ENCODE results near the gene FGF8. TPM values are rescaled to one million over a fixed set of nuclear protein-coding genes. Genes with fewer than 3 reads are reported as not detected.

FGF8 gene
- total and polyA plus RNA-seq, 4 donors, result 0.42 TPM; not detected in 3

DNA sequence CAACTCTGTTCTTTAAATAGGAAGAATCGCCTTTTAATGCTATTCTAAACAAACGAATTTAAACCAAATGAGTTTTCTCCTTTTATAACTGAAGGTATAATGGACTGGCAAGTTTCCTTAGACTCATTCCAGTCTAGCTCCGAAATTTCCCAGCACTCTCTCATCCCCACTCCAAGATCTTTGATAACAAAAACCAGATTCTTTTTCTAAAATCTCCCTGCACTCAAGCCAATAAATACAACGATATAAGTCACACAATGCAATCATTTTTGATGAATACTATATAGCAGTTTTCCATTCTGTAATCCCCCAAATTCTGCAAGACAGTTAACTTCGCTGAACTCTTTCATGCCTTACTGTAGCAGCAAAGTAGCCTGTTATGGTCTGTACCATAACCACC is 40.5 kb upstream of the FGF8 start:
- Histone ChIP-seq H3K36me3 (ENCODE audit: control insufficient read depth in 4 of 4, insufficient read depth in 3 of 4, low read depth in 1 of 4, low read length in 3 of 4) (peaks cover 0 to 5% (median 3%) of the 10 kb centered on the region in 4 donors), H3K27ac (ENCODE audit: low read depth in 1 of 2, low read length in 2 of 2) (peak overlapping the region; percentile 72 to 91), H3K4me1 (ENCODE audit: control insufficient read depth in 4 of 4, insufficient read depth in 4 of 4, low read length in 3 of 4) (peaks cover 9 to 39% (median 23%) of the 10 kb centered on the region in 4 donors), H3K9ac (ENCODE audit: low read depth in 1 of 2, low read length in 2 of 2) (peak overlapping the region; percentile 89 to 97), H3K27me3 (ENCODE audit: control insufficient read depth in 4 of 4, insufficient read depth in 4 of 4, low read length in 3 of 4) (no peaks in the 10 kb centered on the region), H3K4me3 (ENCODE audit: low read depth in 1 of 3, low read length in 3 of 3) (peak overlapping the region; percentile 80 to 96 (median 83)), H3K9me3 (ENCODE audit: control insufficient read depth in 4 of 4, low read length in 3 of 4) (no peaks in the 10 kb centered on the region)
- no peak for DNase-seq (ENCODE audit: low spot score)
- 2% methylated on average over 5 of the region's 5 CpGs for WGBS
- TF ChIP-seq HNF4A (conservative IDR thresholded peaks at IDR 0.05) (no peak), JUND (IDR thresholded peaks at IDR 0.05) (no peak), SP1 (IDR thresholded peaks at IDR 0.05) (no peak), HNF4G (IDR thresholded peaks at IDR 0.05) (no peak), NR2F2 (IDR thresholded peaks at IDR 0.05) (no peak), MAX (IDR thresholded peaks at IDR 0.05) (no peak), YY1 (IDR thresholded peaks at IDR 0.05) (no peak), FOXA1 (IDR thresholded peaks at IDR 0.05) (no peak)
- TF ChIP-seq, protein P1, sequence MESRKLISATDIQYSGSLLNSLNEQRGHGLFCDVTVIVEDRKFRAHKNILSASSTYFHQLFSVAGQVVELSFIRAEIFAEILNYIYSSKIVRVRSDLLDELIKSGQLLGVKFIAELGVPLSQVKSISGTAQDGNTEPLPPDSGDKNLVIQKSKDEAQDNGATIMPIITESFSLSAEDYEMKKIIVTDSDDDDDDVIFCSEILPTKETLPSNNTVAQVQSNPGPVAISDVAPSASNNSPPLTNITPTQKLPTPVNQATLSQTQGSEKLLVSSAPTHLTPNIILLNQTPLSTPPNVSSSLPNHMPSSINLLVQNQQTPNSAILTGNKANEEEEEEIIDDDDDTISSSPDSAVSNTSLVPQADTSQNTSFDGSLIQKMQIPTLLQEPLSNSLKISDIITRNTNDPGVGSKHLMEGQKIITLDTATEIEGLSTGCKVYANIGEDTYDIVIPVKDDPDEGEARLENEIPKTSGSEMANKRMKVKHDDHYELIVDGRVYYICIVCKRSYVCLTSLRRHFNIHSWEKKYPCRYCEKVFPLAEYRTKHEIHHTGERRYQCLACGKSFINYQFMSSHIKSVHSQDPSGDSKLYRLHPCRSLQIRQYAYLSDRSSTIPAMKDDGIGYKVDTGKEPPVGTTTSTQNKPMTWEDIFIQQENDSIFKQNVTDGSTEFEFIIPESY (IDR thresholded peaks at IDR 0.05), result no peak

DNA sequence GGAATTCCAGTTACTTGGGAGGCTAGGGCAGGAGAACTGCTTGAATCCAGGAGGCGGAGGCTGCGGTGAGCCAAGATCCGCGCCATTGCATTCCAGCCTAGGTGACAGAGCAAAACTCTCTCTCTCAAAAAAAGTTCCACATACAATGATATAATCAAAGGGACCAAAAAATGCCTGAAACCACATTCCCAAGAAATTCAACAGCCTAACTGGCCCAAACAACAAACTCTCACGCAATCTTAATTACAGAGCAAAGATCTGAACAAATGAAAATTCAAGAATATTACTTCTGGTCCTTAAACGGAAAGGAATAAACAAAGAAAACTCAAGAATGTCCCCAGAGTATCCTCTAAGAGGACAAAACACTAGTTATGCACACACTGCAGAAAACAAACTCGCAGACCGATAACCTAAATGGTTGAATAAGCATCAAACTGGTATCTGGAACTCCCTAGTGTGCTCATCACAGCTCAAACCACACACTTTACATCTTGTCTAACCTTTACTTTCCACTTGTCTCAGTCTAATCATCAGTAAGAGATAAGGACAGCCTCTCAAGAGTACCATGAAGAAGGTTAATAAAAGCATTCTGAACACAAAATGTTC is 38.7 kb upstream of the FGF8 start:
- no peak overlapping the region for H3K27ac ChIP-seq (ENCODE audit: low read depth in 1 of 2, low read length in 2 of 2)
- 82% methylated on average over 8 of the region's 8 CpGs for WGBS
- no peak for DNase-seq (ENCODE audit: low spot score)

More for the DNA sequence above, 38.7 kb upstream of the FGF8 start:
- no peak overlapping the region for H3K9ac ChIP-seq (ENCODE audit: low read depth in 1 of 2, low read length in 2 of 2)
- H3K4me3 ChIP-seq (ENCODE audit: low read depth in 1 of 3, low read length in 3 of 3), result no peak overlapping the region
- no peak for TF ChIP-seq RXRA (IDR thresholded peaks at IDR 0.05)
- TF ChIP-seq TAF1 (conservative IDR thresholded peaks at IDR 0.05), result no peak
- no peak for TF ChIP-seq MAX (IDR thresholded peaks at IDR 0.05)
- TF ChIP-seq, protein P1 (IDR thresholded peaks at IDR 0.05), result no peak
- TF ChIP-seq, protein P2, sequence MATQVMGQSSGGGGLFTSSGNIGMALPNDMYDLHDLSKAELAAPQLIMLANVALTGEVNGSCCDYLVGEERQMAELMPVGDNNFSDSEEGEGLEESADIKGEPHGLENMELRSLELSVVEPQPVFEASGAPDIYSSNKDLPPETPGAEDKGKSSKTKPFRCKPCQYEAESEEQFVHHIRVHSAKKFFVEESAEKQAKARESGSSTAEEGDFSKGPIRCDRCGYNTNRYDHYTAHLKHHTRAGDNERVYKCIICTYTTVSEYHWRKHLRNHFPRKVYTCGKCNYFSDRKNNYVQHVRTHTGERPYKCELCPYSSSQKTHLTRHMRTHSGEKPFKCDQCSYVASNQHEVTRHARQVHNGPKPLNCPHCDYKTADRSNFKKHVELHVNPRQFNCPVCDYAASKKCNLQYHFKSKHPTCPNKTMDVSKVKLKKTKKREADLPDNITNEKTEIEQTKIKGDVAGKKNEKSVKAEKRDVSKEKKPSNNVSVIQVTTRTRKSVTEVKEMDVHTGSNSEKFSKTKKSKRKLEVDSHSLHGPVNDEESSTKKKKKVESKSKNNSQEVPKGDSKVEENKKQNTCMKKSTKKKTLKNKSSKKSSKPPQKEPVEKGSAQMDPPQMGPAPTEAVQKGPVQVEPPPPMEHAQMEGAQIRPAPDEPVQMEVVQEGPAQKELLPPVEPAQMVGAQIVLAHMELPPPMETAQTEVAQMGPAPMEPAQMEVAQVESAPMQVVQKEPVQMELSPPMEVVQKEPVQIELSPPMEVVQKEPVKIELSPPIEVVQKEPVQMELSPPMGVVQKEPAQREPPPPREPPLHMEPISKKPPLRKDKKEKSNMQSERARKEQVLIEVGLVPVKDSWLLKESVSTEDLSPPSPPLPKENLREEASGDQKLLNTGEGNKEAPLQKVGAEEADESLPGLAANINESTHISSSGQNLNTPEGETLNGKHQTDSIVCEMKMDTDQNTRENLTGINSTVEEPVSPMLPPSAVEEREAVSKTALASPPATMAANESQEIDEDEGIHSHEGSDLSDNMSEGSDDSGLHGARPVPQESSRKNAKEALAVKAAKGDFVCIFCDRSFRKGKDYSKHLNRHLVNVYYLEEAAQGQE (IDR thresholded peaks at IDR 0.05), result no peak
- TF ChIP-seq FOXA2 (IDR thresholded peaks at IDR 0.05), result no peak
- TF ChIP-seq NR2F2 (IDR thresholded peaks at IDR 0.05), result no peak
- TF ChIP-seq, protein P3, sequence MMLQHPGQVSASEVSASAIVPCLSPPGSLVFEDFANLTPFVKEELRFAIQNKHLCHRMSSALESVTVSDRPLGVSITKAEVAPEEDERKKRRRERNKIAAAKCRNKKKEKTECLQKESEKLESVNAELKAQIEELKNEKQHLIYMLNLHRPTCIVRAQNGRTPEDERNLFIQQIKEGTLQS (IDR thresholded peaks at IDR 0.05), result no peak
- TF ChIP-seq, protein P4, sequence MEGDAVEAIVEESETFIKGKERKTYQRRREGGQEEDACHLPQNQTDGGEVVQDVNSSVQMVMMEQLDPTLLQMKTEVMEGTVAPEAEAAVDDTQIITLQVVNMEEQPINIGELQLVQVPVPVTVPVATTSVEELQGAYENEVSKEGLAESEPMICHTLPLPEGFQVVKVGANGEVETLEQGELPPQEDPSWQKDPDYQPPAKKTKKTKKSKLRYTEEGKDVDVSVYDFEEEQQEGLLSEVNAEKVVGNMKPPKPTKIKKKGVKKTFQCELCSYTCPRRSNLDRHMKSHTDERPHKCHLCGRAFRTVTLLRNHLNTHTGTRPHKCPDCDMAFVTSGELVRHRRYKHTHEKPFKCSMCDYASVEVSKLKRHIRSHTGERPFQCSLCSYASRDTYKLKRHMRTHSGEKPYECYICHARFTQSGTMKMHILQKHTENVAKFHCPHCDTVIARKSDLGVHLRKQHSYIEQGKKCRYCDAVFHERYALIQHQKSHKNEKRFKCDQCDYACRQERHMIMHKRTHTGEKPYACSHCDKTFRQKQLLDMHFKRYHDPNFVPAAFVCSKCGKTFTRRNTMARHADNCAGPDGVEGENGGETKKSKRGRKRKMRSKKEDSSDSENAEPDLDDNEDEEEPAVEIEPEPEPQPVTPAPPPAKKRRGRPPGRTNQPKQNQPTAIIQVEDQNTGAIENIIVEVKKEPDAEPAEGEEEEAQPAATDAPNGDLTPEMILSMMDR (IDR thresholded peaks at IDR 0.05; ENCODE audit: low read depth, low read length, missing input control), result no peak
- TF ChIP-seq HNF4A (conservative IDR thresholded peaks at IDR 0.05), result no peak
- no peak for TF ChIP-seq GABPA (IDR thresholded peaks at IDR 0.05 in 1 of 2, conservative IDR thresholded peaks at IDR 0.05 in 1 of 2)
- TF ChIP-seq HNF4G (IDR thresholded peaks at IDR 0.05), result no peak
- no peak for TF ChIP-seq RAD21 (IDR thresholded peaks at IDR 0.05)
- peaks cover 2 to 11% (median 11%) of the 10 kb centered on the region in 4 donors for H3K36me3 ChIP-seq (ENCODE audit: control insufficient read depth in 4 of 4, insufficient read depth in 3 of 4, low read depth in 1 of 4, low read length in 3 of 4)
- no peaks in the 10 kb centered on the region for H3K27me3 ChIP-seq (ENCODE audit: control insufficient read depth in 4 of 4, insufficient read depth in 4 of 4, low read length in 3 of 4)
- H3K9me3 ChIP-seq (ENCODE audit: control insufficient read depth in 4 of 4, low read length in 3 of 4), result no peaks in the 10 kb centered on the region
- H3K4me1 ChIP-seq (ENCODE audit: control insufficient read depth in 4 of 4, insufficient read depth in 4 of 4, low read length in 3 of 4), result peaks cover 9 to 39% (median 23%) of the 10 kb centered on the region in 4 donors

Measured in liver (tissue), 9 donors.